Activated CD4-positive, alpha-beta T cell treated with anti-CD3 and anti-CD28 coated beads, Interleukin-10, Interleukin-2, amounts not matched to agents 100 ng/mL and 50 ng/mL, durations not matched to agents 16 hours and 8 hours (primary cell): ENCODE data around the gene VGLL4.

Experiments used
- DNase-seq: peaks from one replicate; pipeline ENCODE4 v3.0.0-alpha.2; 2020

The VGLL4 gene

GRCh38 chr3:11651900-11652299 is 8.2 kb upstream of the VGLL4 start:
- DNase-seq = peak; percentile 42

GRCh38 chr3:11651477-11651876 is 7.8 kb upstream of the VGLL4 start:
- DNase-seq = no peak

GRCh38 chr3:11650391-11650790 is 6.7 kb upstream of the VGLL4 start:
- no peak for DNase-seq

- DNase-seq = no peak
Observed at GRCh38 chr3:11648735-11649134, 5.0 kb upstream of the VGLL4 start.

- peak; percentile 50 for DNase-seq
Observed at GRCh38 chr3:11643201-11643603, 513 bp downstream of the VGLL4 start.

- DNase-seq = peak; percentile 85
Observed at GRCh38 chr3:11642431-11643191, 1.1 kb downstream of the VGLL4 start.

- DNase-seq = no peak
Observed at GRCh38 chr3:11641683-11642430, 1.9 kb downstream of the VGLL4 start.

GRCh38 chr3:11641316-11641682 is 2.4 kb downstream of the VGLL4 start:
- no peak for DNase-seq

- DNase-seq = no peak
Observed at GRCh38 chr3:11640009-11640673, 3.6 kb downstream of the VGLL4 start.

- DNase-seq = no peak
Observed at GRCh38 chr3:11638495-11639358, 5.0 kb downstream of the VGLL4 start.

GRCh38 chr3:11637901-11638458 is 5.7 kb downstream of the VGLL4 start:
- no peak for DNase-seq

GRCh38 chr3:11636394-11636770 is 7.3 kb downstream of the VGLL4 start:
- DNase-seq = no peak

- no peak for DNase-seq
Observed at GRCh38 chr3:11635680-11636393, 7.9 kb downstream of the VGLL4 start.

GRCh38 chr3:11634974-11635612 is 8.6 kb downstream of the VGLL4 start:
- no peak for DNase-seq

GRCh38 chr3:11634081-11634635 is 9.6 kb downstream of the VGLL4 start:
- no peak for DNase-seq

- no peak for DNase-seq
Observed at GRCh38 chr3:11632966-11633365, 10.7 kb downstream of the VGLL4 start.

- no peak for DNase-seq
Observed at GRCh38 chr3:11632564-11632963, 11.2 kb downstream of the VGLL4 start.

GRCh38 chr3:11631820-11632219 is 11.9 kb downstream of the VGLL4 start:
- no peak for DNase-seq

- DNase-seq = no peak
Observed at GRCh38 chr3:11629716-11630115, 14.0 kb downstream of the VGLL4 start.

GRCh38 chr3:11627612-11628011 is 16.1 kb downstream of the VGLL4 start:
- DNase-seq = no peak

GRCh38 chr3:11626084-11626463 is 17.6 kb downstream of the VGLL4 start:
- peak; percentile 91 for DNase-seq
